Activated B cell treated with CpG ODN at 0.5 μM for 24 hours (primary cell): ENCODE results near the gene ZNF664. TPM values are rescaled to one million over a fixed set of nuclear protein-coding genes. Genes with fewer than 3 reads are reported as not detected.

Experiments used
- ATAC-seq: fragments of 200-7000 bp; cut with Tn5 transposase; one replicate; pipeline ENCODE4 v1.10.0; 2021; ENCODE audit warnings: low read depth, mild to moderate bottlenecking, moderate library complexity
- CTCF ChIA-PET: fragments of 350-600 bp; sonication (Branson Sonifier 250); formaldehyde crosslinking; loops from one replicate; lab custom pipeline; 2021; ENCODE audit warnings: antibody characterized with exemption; lab: Charles Lee
- POLR2A ChIA-PET: fragments of 350-600 bp; sonication (Branson Sonifier 250); formaldehyde crosslinking; loops from one replicate; lab custom pipeline; 2021; ENCODE audit warnings: antibody characterized with exemption; lab: Charles Lee
- DNase-seq: peaks from one replicate; pipeline ENCODE4 v3.0.0; 2022
- H3K27ac Mint-ChIP-seq: one replicate; pipeline ENCODE4 v1.8.0; 2020; ENCODE audit warnings: mixed read lengths
- H3K27me3 Mint-ChIP-seq: one replicate; pipeline ENCODE4 v1.8.0; 2021; ENCODE audit warnings: mixed read lengths
- H3K36me3 Mint-ChIP-seq: one replicate; pipeline ENCODE4 v1.8.0; 2021; ENCODE audit warnings: low read depth, mixed read lengths
- H3K4me1 Mint-ChIP-seq: one replicate; pipeline ENCODE4 v1.8.0; 2021; ENCODE audit warnings: mixed read lengths
- H3K4me3 Mint-ChIP-seq: one replicate; pipeline ENCODE4 v1.8.0; 2020; ENCODE audit warnings: mild to moderate bottlenecking, mixed read lengths
- H3K9me3 Mint-ChIP-seq: one replicate; pipeline ENCODE4 v1.8.0; 2020; ENCODE audit warnings: mixed read lengths
- intact Hi-C: fragments of 100-400 bp; cut with micrococcal nuclease; formaldehyde crosslinking; loops from one replicate; pipeline ENCODE4 v1.15.1; 2024
- total RNA-seq: library from RNA; stranded (reverse); gene quantifications from 2 replicates; pipeline ENCODE4 v1.2.3, GENCODE V29; 2022
- TF ChIP-seq, protein P1 (sequence below): fragments of 200-600 bp; IDR thresholded peaks from one replicate; pipeline ENCODE4 v1.8.0; 2022; ENCODE audit warnings: antibody characterized with exemption, mild to moderate bottlenecking

Gene ZNF664
- total RNA-seq, 1 donor from 2014 or later, result 40.7 TPM

GRCh38 chr12:124055066-124055465 is 82.1 kb downstream of the ZNF664 start:
- Mint-ChIP-seq H3K4me1 (no peaks in the 10 kb centered on the region), H3K4me3 (no peak overlapping the region), H3K36me3 (no peaks in the 10 kb centered on the region), H3K27me3 (peaks cover 10% of the 10 kb centered on the region), H3K27ac (no peak overlapping the region), H3K9me3 (no peaks in the 10 kb centered on the region)
- TF ChIP-seq, protein P1, sequence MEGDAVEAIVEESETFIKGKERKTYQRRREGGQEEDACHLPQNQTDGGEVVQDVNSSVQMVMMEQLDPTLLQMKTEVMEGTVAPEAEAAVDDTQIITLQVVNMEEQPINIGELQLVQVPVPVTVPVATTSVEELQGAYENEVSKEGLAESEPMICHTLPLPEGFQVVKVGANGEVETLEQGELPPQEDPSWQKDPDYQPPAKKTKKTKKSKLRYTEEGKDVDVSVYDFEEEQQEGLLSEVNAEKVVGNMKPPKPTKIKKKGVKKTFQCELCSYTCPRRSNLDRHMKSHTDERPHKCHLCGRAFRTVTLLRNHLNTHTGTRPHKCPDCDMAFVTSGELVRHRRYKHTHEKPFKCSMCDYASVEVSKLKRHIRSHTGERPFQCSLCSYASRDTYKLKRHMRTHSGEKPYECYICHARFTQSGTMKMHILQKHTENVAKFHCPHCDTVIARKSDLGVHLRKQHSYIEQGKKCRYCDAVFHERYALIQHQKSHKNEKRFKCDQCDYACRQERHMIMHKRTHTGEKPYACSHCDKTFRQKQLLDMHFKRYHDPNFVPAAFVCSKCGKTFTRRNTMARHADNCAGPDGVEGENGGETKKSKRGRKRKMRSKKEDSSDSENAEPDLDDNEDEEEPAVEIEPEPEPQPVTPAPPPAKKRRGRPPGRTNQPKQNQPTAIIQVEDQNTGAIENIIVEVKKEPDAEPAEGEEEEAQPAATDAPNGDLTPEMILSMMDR, result no peak
- POLR2A ChIA-PET, result interaction anchor here (0.6 kb wide), 1 partner anchor 581 kb away, joined by 3 read pairs; no protein-coding TSS in a partner anchor
- DNase-seq (no peak), ATAC-seq (no peak)
- intact Hi-C loops, result no loop called here
- CTCF ChIA-PET, result no interaction called here

GRCh38 chr12:124057691-124058090 is 84.7 kb downstream of the ZNF664 start:
- ChIA-PET CTCF (no interaction called here), POLR2A (no interaction called here)
- H3K36me3 Mint-ChIP-seq, result no peaks in the 10 kb centered on the region
- ATAC-seq, result no peak
- no peak overlapping the region for H3K27ac Mint-ChIP-seq
- H3K9me3 Mint-ChIP-seq, result no peaks in the 10 kb centered on the region
- H3K4me1 Mint-ChIP-seq, result no peaks in the 10 kb centered on the region
- no peak for DNase-seq
- TF ChIP-seq, protein P1, result no peak
- peaks cover 20% of the 10 kb centered on the region for H3K27me3 Mint-ChIP-seq
- intact Hi-C loops, result no loop called here
- no peak overlapping the region for H3K4me3 Mint-ChIP-seq

GRCh38 chr12:124059752-124060151 is 86.7 kb downstream of the ZNF664 start:
- H3K4me3 Mint-ChIP-seq, result no peak overlapping the region
- ChIA-PET CTCF (no interaction called here), POLR2A (no interaction called here)
- no peak for ATAC-seq
- intact Hi-C loops, result no loop called here
- H3K36me3 Mint-ChIP-seq, result no peaks in the 10 kb centered on the region
- TF ChIP-seq, protein P1, result no peak
- H3K9me3 Mint-ChIP-seq, result no peaks in the 10 kb centered on the region
- H3K27me3 Mint-ChIP-seq, result peaks cover 17% of the 10 kb centered on the region
- no peak for DNase-seq
- no peaks in the 10 kb centered on the region for H3K4me1 Mint-ChIP-seq
- H3K27ac Mint-ChIP-seq, result no peak overlapping the region

Other genes with a start within 250 kb of the ZNF664 start
- gene DNAH10, start 210.9 kb upstream of the ZNF664 start, total RNA-seq, result 0.32 and 0.51 TPM in 2 replicates
- 21.5 and 23.7 TPM in 2 replicates for gene CCDC92, start 384 bp upstream of the ZNF664 start, total RNA-seq